BLaER1 treated with 17β-estradiol and CSF1 and Interleukin-3, amounts not matched to agents 10 nM and 100 nM (cell line): Measurements from ENCODE around the gene TRNAU1AP.
A peak's percentile ranks its signal among the peaks of the same experiment; 100 is the strongest.

Experiments
- H3K27ac ChIP-seq, 11 experiments: shearing (Covaris generic); formaldehyde crosslinking; 2 replicates each; pipeline ENCODE4 v1.8.1; 2022
- H3K27me3 ChIP-seq, 11 experiments: shearing (Covaris generic); formaldehyde crosslinking; 2 replicates each; pipeline ENCODE4 v1.8.1; 2022
- H3K36me3 ChIP-seq, 11 experiments: shearing (Covaris generic); formaldehyde crosslinking; 2 replicates each; pipeline ENCODE4 v1.8.1; 2022
- H3K4me1 ChIP-seq, 10 experiments: shearing (Covaris generic); formaldehyde crosslinking; 2 replicates each; pipeline ENCODE4 v1.8.1; 2022
- H3K4me2 ChIP-seq, 11 experiments: shearing (Covaris generic); formaldehyde crosslinking; 2 replicates each; pipeline ENCODE4 v1.8.1; 2022
- H3K4me3 ChIP-seq, 10 experiments: shearing (Covaris generic); formaldehyde crosslinking; 2 replicates each; pipeline ENCODE4 v1.8.1; 2022
- H3K9ac ChIP-seq, 11 experiments: shearing (Covaris generic); formaldehyde crosslinking; 2 replicates each; pipeline ENCODE4 v1.8.1; 2022
- H3K9me3 ChIP-seq, 11 experiments: shearing (Covaris generic); formaldehyde crosslinking; replicated peaks in 1 of 11; 2 replicates each; pipeline ENCODE4 v1.8.1; 2022
- H4K20me1 ChIP-seq, 11 experiments: shearing (Covaris generic); formaldehyde crosslinking; 2 replicates each; pipeline ENCODE4 v1.8.1; 2022
- Cebpa-rat ChIP-seq, 11 experiments: shearing (Covaris generic); IDR thresholded peaks; 2 replicates each; pipeline ENCODE4 v1.8.1; 2022

Gene TRNAU1AP

DNA sequence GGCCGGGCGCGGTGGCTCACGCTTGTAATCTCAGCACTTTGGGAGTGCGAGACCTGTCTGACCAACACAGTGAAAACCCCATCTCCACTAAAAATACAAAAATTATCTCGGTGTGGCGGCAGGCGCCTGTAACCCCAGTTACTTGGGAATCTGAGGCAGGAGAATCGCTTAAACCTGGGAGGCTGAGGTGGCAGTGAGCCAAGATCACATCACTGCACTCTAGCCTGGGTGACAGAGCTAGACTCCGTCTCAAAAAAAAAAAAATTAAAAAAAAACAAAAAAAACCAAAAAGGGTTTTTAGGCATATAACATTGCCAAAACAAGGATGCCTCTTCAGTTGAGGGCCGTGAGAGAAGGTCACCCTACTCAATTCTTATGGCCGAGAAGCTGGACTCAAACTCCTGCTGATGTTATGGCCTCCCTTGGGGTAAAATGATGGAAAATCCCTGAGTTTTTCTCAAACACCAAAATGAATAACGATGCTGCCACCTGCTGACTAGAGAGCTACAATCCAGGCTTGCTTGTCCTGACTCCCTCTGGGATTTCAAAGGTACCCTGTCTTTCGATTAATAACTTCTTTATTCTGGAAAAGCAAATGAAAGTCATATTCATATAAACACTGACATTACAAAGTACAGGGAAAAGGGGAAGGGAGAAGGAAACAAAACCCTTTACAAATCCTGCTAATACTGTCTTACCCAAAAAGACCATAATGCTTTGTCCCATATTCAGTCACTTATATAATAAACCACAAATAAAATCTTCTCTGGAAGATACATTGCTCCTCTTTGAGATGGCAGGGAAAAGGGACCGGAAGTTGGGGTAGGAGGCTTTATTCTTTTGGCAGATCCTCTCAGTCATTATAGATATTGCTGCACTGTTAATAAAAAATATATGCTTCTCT lies 49.9 kb downstream of the TRNAU1AP start:
- H4K20me1 ChIP-seq = no peaks in the 10 kb centered on the region
- H3K4me2 ChIP-seq = no peak overlapping the region
- H3K4me1 ChIP-seq = peaks cover 0 to 27% (median 19%) of the 10 kb centered on the region in 10 experiments; a peak in 16 of 20 replicates
- H3K27ac ChIP-seq = no peak overlapping the region
- TF ChIP-seq Cebpa-rat (IDR thresholded peaks at IDR 0.05) = no peak
- peak overlapping the region in 2 of 11 experiments; percentile 18 to 41; a peak in 3 of 22 replicates for H3K9ac ChIP-seq
- no peaks in the 10 kb centered on the region for H3K9me3 ChIP-seq
- H3K4me3 ChIP-seq = no peak overlapping the region
- peaks cover 50 to 74% (median 67%) of the 10 kb centered on the region in 11 experiments for H3K36me3 ChIP-seq
- H3K27me3 ChIP-seq = no peaks in the 10 kb centered on the region

DNA sequence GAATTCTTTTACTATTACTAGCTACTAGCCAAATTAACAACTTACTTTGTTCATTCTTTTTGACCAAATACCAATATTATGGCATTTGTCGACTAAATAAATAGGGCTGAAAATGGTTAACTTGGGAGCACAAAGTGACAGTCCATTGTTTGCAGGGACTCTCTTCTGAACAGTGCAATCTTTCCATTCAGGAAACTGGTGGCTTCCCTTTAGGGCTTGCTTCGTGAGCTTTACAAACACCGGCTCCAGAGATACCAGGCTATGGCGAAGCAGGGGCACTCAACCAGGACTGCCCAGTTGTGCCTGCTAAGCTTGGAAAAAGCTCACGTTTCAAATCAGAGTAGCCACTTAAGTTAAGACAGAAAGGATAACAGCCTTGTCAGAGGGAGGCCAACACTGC lies 51.5 kb downstream of the TRNAU1AP start:
- peak overlapping the region in 2 of 11 experiments; percentile 3 to 7; a peak in 2 of 22 replicates for H3K27ac ChIP-seq
- H3K4me1 ChIP-seq = peaks cover 0 to 27% (median 19%) of the 10 kb centered on the region in 10 experiments; a peak in 16 of 20 replicates
- peak overlapping the region in 8 of 11 experiments; percentile 30 to 74 (median 59); a peak in 16 of 22 replicates for H3K4me2 ChIP-seq
- peak overlapping the region in 6 of 11 experiments; percentile 8 to 21 (median 12); a peak in 4 of 22 replicates for H3K9ac ChIP-seq
- no peaks in the 10 kb centered on the region for H3K27me3 ChIP-seq
- no peaks in the 10 kb centered on the region for H3K9me3 ChIP-seq
- H3K36me3 ChIP-seq = peaks cover 57 to 88% (median 81%) of the 10 kb centered on the region in 11 experiments
- no peak overlapping the region for H3K4me3 ChIP-seq
- TF ChIP-seq Cebpa-rat (IDR thresholded peaks at IDR 0.05) = no peak
- no peaks in the 10 kb centered on the region; a peak in 1 of 22 replicates for H4K20me1 ChIP-seq

DNA sequence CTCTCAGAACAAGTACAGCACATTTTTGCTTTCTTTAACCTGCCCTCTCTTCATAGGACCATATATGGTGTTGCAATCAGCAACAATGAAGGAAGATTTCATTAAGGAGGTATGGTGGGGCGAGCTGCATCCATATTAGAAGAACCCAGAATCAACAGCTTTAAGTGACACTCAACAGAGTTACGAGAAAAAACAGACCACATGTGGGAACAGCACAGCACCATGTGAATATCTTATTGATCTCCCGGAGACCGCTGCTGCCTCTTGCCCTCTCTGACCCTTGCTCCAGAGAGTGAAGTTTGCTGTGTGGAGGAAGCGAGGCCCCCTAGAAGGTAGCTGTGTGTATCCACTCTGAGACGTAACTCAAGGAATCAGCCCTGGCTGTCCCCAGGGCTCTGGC lies 52.1 kb downstream of the TRNAU1AP start:
- Histone ChIP-seq H3K27ac (peak overlapping the region in 2 of 11 experiments; percentile 3 to 7; a peak in 1 of 22 replicates), H3K4me2 (peak overlapping the region in 8 of 11 experiments; percentile 30 to 74 (median 59); a peak in 16 of 22 replicates), H3K9ac (peak overlapping the region in 6 of 11 experiments; percentile 6 to 19 (median 12); a peak in 6 of 22 replicates), H3K9me3 (no peaks in the 10 kb centered on the region), H4K20me1 (no peaks in the 10 kb centered on the region; a peak in 1 of 22 replicates), H3K27me3 (no peaks in the 10 kb centered on the region), H3K36me3 (peaks cover 62 to 94% (median 87%) of the 10 kb centered on the region in 11 experiments), H3K4me1 (peaks cover 0 to 27% (median 19%) of the 10 kb centered on the region in 10 experiments; a peak in 16 of 20 replicates), H3K4me3 (no peak overlapping the region)
- no peak for TF ChIP-seq Cebpa-rat (IDR thresholded peaks at IDR 0.05)

DNA sequence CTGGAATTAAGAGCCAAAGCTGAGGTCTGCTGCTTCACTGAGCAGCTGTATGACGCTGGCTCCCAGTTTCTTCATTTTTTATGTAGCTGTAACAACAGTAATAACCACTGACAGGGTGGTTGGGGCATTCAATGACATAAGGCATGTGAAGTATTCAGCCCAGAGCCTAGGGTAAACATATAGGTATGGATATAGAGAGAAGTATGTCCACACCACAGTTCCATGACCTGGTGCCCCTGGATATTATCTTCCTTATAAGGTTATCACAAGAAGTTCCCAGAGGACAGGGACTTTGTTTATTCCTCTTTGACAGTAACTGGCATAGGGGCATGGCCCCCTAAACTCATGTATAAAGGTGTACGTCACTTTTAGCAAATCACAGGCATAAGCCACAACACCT lies 53.9 kb downstream of the TRNAU1AP start:
- no peak overlapping the region for H3K4me3 ChIP-seq
- no peak for TF ChIP-seq Cebpa-rat (IDR thresholded peaks at IDR 0.05)
- H4K20me1 ChIP-seq = no peaks in the 10 kb centered on the region; a peak in 1 of 22 replicates
- H3K9me3 ChIP-seq = no peaks in the 10 kb centered on the region
- H3K36me3 ChIP-seq = peaks cover 57 to 96% (median 88%) of the 10 kb centered on the region in 11 experiments
- no peaks in the 10 kb centered on the region for H3K27me3 ChIP-seq
- 0 out of 22 replicates have a peak overlapping the region, but pooled peaks of 1 of the 11 experiments have one; percentile 5 for H3K9ac ChIP-seq
- no peak overlapping the region for H3K27ac ChIP-seq
- no peak overlapping the region for H3K4me2 ChIP-seq
- H3K4me1 ChIP-seq = peaks cover 0 to 36% (median 25%) of the 10 kb centered on the region in 10 experiments; a peak in 16 of 20 replicates

DNA sequence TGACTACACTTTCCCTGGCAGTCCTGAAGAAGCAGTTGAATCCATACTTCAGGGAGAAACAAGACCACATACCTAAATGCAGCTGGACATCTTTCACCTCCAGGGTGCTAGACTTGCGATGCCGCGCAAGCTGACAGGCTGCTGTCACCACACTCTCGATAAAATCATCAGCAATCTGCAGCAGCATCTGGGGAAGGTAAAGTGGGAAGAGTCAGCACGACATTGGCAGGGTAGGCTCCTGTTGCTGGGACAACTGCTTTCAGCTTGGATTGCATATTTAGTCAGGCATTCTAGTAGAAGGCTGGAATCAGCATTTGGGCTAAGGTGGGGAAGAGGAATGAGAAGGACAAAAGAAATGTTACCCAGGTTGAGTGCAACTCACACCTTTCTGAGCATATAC lies 60.3 kb downstream of the TRNAU1AP start:
- Histone ChIP-seq H3K4me3 (no peak overlapping the region), H3K4me1 (peaks cover 0 to 14% (median 11%) of the 10 kb centered on the region in 10 experiments; a peak in 18 of 20 replicates), H3K9me3 (no peaks in the 10 kb centered on the region), H3K27me3 (no peaks in the 10 kb centered on the region), H3K4me2 (no peak overlapping the region), H4K20me1 (no peaks in the 10 kb centered on the region; a peak in 1 of 22 replicates), H3K9ac (no peak overlapping the region), H3K36me3 (peaks cover 72 to 99% (median 94%) of the 10 kb centered on the region in 11 experiments), H3K27ac (no peak overlapping the region)
- no peak for TF ChIP-seq Cebpa-rat (IDR thresholded peaks at IDR 0.05)
